Measurements from ENCODE around the gene SHC3.
"Not testable (repeated sequence)": the region's sequence is repeated elsewhere in the genome, so short reads cannot be mapped to it uniquely, and the experiment has no call there.

Gene SHC3, protein sequence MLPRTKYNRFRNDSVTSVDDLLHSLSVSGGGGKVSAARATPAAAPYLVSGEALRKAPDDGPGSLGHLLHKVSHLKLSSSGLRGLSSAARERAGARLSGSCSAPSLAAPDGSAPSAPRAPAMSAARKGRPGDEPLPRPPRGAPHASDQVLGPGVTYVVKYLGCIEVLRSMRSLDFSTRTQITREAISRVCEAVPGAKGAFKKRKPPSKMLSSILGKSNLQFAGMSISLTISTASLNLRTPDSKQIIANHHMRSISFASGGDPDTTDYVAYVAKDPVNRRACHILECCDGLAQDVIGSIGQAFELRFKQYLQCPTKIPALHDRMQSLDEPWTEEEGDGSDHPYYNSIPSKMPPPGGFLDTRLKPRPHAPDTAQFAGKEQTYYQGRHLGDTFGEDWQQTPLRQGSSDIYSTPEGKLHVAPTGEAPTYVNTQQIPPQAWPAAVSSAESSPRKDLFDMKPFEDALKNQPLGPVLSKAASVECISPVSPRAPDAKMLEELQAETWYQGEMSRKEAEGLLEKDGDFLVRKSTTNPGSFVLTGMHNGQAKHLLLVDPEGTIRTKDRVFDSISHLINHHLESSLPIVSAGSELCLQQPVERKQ
- 0 reads per million in 2 donors for total RNA-seq

DNA sequence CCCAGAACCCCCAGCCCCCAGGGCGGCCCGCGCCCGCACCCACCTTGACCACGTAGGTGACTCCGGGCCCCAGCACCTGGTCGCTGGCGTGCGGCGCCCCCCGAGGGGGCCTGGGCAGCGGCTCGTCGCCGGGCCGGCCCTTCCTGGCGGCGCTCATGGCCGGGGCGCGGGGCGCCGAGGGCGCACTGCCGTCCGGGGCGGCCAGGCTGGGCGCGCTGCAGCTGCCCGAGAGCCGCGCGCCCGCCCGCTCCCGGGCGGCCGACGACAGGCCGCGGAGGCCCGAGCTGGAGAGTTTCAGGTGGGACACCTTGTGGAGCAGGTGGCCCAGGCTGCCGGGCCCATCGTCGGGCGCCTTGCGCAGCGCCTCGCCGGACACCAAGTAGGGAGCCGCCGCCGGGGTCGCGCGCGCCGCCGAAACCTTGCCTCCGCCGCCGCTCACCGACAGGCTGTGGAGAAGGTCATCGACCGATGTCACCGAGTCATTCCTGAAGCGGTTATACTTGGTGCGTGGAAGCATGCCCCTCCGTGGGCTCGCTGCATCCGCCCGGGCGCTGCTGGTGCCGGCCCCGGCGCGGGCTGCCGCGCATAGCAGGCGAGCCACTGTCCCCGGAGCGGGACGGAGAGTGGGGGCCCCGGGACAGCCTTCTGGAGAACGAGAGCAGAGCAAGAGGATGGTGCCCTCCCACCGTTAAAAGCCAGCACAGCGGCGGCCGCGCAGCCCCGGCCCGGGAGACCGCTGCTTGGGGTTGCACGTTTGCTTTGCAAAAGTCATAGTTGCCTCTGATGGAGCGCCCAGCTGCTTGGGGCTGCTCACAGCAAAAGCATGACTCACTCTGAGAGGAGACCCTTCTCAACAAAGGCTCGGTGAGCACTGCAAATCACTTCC lies at the start of gene SHC3:
TSS of gene SHC3 (minus strand) at position 875 of the 886 bp plus-strand sequence. CDS start at position 517, 358 bp downstream.
- DNase-seq = no peak

DNA sequence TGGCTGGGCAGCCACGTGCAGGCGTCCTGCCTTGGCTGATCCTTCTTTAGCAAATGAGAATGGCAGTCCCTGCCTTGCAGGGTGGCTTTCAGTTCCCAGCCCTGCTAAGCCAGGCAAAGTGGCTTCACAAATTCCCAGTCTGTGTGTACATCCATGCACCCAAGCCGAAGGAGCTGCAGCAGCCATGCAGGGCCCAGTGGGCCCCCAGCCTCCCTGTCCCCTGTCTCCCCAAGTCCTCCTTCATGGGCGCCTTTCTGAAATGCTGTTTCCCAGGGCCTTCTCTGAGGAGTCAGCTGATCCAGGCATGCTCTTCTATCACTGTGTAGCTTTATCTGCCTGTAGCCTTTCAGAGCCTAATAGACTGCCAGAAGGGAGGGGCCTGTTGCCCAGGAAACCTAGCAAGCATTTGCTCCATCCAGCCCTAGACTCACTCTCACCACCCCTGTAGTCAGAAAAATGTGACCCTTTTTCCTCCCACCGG lies 47.4 kb upstream of the SHC3 start:
- no peak for DNase-seq

DNA sequence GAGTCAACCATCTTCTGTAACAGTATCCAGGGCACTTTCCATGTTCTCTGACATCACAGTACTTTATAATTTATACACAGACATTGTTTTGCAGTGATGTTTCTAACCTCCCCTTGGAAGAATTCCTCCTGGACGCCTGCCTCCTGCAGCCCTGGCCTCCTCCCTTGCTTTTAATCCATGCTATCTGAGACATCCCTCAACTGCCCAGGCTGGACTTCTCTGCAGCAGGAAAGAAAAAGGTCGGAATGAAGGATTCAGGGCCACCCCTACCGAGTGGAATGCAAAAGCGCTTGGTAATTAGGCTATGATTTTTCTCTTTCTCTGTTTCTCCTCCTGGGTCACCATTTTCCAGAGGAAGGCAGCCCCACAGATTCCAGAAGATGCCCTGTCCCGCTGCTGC lies 47.0 kb upstream of the SHC3 start:
- no peak for DNase-seq

DNA sequence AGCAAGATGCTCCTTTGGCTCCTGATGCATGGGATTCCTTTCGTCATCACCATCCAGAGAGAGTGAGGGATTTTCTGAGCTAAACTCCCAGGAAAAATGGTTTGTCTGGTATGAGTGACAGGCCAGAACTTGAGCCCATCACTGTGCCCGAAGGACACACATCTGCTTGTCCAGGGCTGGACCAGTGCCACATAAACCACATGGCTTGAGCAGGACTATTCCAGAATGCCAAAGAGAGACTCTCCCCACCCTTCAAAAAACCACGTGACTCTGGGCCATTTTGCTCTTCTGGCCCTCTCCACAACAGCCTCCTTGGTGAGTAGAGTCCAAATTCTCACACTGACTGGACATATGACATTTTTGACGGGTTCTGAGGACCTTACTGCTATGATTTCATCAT lies 46.4 kb upstream of the SHC3 start:
- no peak for DNase-seq

DNA sequence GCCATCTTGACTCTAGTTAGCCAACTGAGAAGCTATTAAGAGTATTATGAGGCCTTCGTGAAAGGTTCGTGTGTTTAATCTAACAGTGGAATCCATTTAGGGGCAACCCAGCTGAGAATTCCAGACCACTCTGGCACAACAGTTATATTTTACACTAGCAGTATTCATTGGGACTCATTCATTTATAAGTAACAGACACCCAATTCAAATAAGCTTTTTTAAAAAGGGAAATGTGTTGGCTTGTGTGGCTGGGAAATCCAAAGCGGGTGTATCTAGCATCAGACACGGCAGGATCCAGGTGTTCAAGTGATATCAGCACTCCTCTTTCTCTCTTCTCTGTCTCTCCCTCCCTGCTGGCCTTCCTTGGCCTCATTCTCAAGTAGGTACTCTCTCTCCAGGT lies 46.0 kb upstream of the SHC3 start:
- no peak for DNase-seq

DNA sequence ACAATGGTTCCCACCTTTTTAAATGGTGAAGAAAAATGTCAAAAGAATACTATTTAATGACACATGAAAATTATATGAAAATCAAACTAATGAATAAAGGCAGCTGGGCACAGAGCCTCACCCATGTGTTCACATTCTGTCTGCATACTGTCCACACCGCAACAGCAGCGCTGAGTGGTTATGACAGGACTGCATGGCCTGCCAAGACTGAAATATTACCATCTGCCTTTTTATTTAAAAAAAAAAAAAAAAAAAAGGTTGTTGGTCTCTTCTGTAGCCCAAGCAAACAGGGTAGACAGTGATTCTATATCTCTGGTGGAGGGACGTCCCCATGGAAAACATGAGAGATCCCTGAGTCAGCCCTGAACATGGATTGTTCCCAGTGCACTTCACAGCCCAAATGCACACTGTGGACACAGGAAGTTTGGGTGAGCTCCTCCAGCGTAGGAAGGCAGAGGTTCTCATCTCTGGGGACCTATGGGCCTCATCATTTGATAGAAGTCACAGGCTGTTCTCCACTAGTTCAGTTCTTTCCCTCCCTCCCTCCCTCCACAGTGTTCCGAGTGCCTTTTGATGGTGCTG lies 44.9 kb upstream of the SHC3 start:
- DNase-seq = no peak

DNA sequence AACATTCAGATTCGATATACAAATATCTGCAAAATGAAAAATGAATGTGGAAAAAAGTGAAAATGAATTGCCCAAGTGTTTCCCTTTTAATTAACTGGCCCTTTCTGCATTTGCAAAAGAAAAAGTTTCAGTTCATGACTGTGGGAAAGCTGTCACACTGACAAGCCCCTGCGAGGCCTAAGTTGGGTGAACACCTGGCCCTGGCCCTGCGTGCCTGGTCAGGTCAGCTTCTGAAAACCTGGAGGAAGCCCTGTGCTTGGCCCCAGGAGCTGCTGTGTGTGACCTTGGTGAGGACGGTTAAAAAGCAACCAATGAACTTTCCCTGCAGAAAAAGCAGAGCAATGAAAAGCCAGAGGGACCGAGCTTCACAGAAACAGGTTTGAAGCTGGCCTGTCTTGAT lies 41.0 kb upstream of the SHC3 start:
- DNase-seq = no peak

DNA sequence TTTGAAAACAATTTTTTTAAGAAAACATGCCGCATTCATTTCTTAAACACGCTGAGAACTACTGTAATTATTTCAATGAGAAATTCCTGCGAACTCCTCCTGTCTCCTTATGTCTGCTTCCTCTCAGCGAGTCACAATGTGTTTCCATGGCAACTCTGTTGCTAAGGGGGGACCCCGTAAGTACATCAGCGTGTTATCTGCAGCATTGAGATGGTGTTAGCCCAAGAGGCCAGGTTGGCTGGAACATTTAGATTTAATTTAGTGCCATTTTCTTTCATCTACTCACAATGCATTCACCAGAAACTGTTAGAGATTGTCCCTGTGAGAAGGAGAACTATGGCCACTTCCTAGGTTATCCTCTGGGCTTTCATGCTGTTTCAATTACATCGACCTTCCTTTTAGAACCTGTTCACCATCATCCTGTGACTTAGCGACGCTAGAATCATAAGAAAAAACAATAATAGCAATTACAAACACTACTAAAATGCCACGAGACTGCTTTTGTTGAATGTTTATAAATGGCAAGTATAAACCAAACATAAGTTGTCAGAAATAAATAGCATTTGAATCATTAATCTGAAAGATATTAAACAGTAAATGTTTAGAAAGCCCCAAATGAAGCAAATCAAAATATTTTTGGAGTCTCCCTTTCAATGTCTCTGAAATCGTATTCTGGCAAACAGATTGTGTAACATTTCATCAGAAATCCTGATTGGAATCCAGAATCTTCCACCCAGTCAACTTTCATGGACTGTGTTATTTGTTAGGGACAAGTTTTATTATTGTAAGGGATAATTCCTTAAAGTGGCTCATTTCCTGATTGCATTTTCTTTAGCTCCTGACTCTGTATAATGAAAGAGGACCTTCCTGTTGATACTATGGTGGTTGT lies 39.7 kb upstream of the SHC3 start:
- no peak for DNase-seq

DNA sequence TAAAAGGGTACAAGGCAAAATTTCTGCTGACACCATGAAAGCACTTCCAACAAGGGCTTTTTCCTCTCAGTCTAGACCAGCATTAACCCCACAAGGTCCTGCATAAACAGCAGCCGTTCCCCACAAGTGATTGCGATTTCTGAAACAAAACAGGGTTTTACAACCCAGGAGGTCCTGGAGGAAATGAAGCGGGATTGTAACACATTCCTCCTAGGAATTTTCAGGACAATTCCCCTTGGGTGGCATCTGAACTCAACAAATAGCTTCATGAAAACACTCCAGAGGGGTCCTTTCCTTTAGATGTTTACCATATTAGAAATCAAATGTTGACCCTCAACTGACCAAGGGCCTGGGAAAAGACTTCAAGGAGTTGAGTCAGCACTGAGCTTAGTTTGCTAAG lies 36.7 kb upstream of the SHC3 start:
- no peak for DNase-seq

DNA sequence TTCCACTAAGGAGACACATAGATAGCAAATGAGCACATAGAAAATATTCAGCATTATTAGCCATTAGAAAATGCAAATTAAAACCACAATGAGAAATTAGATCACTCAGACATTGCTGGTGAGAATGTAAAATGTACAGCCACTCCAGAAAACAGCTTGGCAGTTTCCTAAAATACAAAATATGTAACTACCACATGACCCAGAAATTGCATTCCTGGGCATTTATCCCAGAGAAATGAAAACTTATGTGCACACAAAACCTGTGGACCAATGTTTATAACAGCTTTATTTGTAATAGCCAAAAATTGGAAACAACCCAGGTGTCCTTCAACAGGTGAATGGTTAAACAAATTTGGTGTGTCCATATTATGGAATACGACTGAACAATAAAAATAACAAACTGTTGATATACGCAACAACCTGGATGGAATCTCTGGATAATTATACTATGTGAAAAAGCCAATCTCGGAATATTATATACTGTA lies 34.8 kb upstream of the SHC3 start:
- DNase-seq = no peak

DNA sequence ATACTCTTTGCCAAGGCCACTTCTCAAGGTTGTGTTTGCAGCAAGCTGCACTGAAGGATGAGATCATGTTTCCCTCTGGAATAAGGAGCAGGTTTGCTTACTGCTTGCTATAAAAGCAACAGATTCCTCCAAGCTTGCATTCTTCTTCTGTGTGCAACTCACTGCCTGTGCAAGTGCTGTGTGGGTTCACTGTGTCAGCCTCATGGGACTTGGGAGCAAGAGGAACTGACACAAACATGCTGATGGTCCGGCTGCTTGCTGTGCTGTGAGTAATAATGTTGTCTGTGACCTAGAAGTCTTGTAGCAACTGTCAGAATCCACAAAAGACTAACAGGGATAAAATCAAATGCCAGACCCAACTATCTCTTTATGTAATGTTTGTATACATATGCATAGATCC lies 33.6 kb upstream of the SHC3 start:
- no peak for DNase-seq

DNA sequence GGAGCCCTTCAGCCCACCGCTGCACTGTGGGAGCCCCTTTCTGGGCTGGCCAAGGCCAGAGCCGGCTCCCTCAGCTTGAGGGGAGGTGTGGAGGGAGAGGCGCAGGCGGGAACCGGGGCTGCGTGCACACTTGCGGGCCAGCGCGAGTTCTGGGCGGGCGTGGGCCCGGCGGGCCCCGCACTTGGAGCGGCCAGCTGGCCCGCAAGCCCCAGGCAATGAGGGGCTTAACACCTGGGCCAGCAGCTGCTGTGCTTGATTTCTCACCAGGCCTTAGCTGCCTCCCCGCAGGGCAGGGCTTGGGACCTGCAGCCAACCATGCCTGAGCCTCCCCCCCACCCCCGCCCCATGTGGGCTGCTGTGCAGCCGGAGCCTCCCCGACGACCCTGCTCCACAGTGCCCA lies 30.7 kb upstream of the SHC3 start:
- not testable (repeated sequence) for DNase-seq

DNA sequence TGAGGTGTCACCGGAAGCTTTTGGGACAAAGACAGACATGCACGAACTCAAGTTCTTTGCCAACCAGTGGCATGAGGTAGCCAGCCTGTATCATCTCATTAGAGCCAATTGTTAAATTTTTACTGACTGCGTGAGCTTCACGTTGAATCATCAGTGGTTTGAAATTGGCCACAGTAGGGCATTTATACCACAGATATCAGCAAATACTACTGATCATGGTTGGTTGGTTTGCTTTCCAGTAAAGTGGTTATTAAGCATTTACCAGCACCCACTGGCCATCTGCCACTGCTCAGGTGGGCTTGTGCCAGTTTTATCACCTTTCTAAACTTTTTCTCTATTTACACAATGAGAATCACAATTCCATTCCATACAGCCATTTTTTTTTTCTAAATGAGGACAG lies 28.4 kb upstream of the SHC3 start:
- no peak for DNase-seq

DNA sequence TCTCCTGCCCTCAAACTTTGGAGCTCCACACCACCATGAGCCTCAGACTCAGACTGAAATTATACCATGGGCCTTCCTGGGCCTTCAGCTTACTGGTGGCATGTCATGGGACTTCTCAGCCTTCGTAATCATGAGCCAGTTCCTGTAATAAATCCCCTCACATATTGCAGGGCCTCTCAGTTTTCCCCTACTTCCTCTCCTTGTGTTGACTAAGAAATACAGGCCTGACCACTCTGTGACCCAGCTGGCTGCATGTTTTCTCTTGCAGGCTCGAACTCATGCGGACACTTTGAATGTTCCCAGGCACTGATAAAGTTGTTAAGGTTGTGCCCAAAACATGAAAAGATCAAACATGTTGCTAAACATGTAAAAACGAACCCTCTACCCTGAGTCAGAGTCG lies 26.2 kb upstream of the SHC3 start:
- no peak for DNase-seq

DNA sequence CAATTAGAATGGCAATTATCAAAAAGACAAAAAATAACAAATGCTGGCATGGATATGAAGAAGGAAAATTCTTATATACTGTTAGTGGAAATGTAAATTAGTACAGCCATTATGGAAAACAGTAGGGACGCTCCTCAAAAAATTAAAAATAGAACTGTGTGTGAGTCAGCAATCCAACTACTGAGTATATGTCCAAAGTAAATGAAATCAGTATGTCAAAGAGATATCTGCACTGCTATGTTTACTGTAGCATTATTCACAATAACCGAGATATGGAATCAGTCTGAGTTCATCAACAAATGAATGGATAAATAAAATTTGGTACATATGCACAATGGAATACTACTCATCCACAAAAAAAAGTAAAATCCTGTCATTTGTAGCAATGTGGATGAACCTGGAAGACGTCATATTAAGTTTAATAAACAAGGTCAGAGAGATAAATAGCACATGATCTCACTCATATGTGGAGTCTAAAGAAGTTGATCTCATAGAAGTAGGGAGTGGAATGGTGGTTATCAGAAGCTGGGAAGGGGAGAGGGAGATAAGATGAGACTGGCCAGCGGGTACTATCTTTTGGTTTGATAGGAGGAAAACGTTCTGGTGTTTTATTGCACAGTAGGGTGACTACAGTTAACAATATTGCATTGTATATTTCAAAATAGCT lies 16.6 kb upstream of the SHC3 start:
- DNase-seq = no peak

DNA sequence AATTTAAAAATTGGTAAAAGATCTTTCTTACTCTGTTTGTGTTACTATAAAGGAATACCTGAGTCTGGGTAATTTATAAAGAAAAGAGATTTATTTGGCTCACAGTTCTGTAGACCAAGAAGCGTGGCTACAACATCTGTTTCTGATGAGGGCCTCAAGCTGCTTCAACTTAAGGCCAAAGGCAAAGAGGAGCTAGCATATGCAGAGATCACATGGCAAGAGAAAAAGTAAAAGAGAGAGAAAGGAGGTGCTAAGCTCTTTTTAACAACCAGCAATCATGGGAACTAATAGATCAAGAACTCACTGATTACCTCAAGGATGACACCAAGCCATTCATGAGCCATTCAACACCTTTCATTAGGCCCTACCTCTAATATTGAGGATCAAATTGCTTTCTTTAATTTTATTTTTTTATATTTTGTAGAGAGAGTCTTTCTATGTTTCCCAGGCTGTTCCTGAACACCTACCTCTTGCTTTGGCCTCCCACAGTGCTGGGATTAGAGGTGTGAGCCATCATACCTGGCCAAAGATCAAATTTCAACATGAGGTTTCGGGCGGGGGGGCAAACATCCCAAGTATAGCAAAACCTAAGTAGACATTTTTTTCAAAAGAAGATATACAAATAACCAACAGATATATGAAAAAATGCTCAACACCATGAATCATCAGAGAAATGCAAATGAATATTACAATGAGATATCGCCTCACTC lies 16.0 kb upstream of the SHC3 start:
- DNase-seq = no peak

DNA sequence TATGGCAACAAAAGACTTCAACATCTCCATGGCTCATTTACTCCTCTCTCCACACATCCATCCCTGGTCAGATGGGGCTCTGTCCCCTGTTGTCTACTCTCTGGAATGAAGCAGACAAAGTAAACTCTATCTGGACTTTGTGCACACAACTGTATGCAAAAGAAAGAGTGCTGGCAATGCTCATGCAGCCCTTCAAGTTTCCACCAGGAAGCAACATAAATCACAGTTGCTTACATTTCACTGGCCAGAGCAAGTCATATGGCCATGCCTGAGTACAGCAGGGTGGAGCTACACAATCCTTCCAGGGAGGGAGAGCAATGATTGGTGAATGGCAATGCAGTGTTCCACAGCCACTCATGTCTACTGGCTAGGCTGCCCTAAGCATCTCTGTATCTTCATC lies 12.4 kb upstream of the SHC3 start:
- DNase-seq = no peak

DNA sequence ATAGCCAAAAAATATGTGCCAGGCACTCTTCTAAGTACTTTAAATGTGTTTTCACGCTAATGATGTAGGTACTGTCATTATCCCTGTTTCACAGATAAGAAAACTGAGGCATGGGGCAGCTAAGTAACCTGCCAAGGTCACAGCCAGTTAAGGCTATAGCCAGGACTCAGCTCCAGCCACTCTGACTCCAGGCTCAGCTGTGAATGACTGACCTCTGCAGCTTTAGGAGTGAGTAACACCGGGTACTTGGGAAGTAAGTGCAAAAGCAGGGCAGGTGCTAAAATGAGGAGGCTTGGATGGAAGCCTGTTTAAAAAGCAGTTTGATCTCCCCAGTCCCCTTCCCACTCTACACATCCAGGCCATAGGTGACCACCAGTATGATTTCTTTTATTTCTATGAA lies 10.6 kb upstream of the SHC3 start:
- DNase-seq = no peak

DNA sequence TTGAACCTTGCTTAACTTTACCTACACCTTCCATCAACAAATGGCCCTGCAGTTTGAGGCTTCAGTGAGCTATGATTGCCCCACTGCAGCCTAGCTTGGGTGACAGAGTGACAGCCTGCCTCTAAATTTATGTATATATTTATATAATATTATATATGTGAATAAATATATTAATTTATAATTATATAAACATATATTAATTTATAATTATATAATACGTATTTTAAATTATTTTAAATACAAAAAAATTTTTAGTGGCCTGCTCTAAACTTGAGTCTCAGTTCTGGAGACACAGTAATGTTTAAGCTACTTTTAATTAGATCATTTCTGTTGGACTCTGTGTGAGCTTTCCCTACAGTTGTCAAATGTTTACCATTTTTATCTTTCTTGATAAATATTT lies 9.3 kb upstream of the SHC3 start:
- no peak for DNase-seq

DNA sequence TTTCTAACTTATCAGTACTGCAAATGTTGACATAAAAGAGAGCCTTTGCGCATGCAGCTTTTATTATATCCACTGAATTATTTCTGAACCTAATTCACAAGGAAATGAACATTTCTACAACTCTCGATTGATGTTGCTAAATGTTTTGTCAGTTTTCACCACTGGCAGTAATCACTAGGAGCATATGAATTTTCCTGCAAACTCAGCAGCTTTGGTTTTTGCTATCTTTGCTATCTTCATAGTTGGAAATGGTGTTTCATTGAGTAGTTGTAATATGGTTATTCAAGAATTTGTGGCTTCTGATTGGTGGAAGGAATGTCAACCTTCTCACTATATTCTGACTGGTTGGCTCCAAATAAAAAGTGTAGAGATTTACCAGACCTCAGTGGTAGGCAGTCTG lies 8.9 kb upstream of the SHC3 start:
- no peak for DNase-seq

DNA sequence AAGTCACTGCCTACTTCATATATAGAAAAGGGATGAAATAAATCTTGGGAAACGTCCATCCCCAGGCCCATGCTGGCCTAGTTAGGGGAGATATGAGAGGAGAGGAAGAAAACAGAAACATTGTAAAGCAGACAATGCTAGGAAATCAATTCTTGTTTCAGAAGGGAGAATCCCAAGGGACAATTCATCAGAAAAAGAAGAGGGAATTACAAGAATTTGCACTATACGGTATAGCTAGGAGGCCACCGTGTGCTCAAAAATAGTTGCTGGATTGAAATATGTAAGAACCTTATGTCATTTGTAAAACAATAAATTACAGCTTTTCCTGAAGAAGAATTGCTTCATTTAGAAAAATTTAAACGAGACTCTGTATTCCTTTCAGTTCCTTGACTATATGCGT lies 8.3 kb upstream of the SHC3 start:
- DNase-seq = no peak
